ENCODE data around the gene RNASEH2C. TPM values are rescaled to one million over a fixed set of nuclear protein-coding genes. Genes with fewer than 3 reads are reported as not detected.
"Not testable (repeated sequence)": the region's sequence is repeated elsewhere in the genome, so short reads cannot be mapped to it uniquely, and the experiment has no call there.

Gene RNASEH2C
- total and polyA plus RNA-seq, 2 of the 4 experiments (the other 2 are of a cell fraction) = 34.8 to 40.0 TPM

DNA sequence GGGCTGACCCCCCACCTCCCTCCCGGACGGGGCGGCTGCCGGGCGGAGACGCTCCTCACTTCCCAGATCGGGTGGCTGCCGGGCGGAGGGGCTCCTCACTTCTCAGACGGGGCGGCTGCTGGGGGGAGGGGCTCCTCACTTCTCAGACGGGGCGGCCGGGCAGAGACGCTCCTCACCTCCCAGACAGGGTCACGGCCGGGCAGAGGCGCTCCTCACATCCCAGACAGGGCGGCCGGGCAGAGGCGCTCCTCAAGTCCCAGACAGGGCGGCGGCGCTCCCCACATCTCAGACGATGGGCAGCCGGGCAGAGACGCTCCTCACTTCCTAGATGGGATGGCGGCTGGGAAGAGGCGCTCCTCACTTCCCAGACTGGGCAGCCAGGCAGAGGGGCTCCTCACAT lies 42.2 kb upstream of the RNASEH2C start:
- POLR2A ChIA-PET (ENCODE audit: unreplicated experiment) = not testable (repeated sequence)

DNA sequence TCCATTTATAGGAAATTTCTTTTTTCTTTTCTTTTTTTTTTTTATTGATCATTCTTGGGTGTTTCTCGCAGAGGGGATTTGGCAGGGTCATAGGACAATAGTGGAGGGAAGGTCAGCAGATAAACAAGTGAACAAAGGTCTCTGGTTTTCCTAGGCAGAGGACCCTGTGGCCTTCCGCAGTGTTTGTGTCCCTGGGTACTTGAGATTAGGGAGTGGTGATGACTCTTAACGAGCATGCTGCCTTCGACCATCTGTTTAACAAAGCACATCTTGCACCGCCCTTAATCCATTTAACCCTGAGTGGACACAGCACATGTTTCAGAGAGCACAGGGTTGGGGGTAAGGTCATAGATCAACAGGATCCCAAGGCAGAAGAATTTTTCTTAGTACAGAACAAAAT lies 41.6 kb upstream of the RNASEH2C start:
- H3K4me2 ChIP-seq (ENCODE audit: low read depth, low read length); H3K9ac ChIP-seq (ENCODE audit: low read depth, low read length); H2AK9ac ChIP-seq (replicated peaks; ENCODE audit: low read depth, low read length, poor library complexity); in situ Hi-C loops (cut with MboI; ENCODE audit: low sequenced_read_pairs); DNase-seq; H3K27ac ChIP-seq (ENCODE audit: insufficient read depth, low read length); H2BK120ac ChIP-seq (ENCODE audit: low read depth, low read length); H2AK5ac ChIP-seq (ENCODE audit: low read depth, low read length); CTCF ChIA-PET; H3K4ac ChIP-seq (ENCODE audit: low read depth, low read length); H2BK5ac ChIP-seq (ENCODE audit: low read depth, low read length, poor library complexity, severe bottlenecking); H3K79me1 ChIP-seq (ENCODE audit: low read depth in 1 of 2, low read length in 2 of 2); H3K18ac ChIP-seq (ENCODE audit: low read depth, low read length); H2BK15ac ChIP-seq (ENCODE audit: low read depth, low read length); H3K4me3 ChIP-seq (ENCODE audit: insufficient read depth, low read depth, low read length); H3K14ac ChIP-seq (replicated peaks; ENCODE audit: low read depth, low read length); H3K9me1 ChIP-seq (ENCODE audit: insufficient read depth, low read length); H3K27me3 ChIP-seq (ENCODE audit: control insufficient read depth, insufficient read depth, low read length); H3K4me1 ChIP-seq (ENCODE audit: control insufficient read depth, insufficient read depth, low read length); BruUV-seq (replicated peaks); H4K8ac ChIP-seq (ENCODE audit: low read depth in 2 of 2, low read length in 2 of 2); POLR2A ChIA-PET (ENCODE audit: unreplicated experiment); H3K23ac ChIP-seq (ENCODE audit: low read depth, low read length); H3K36me3 ChIP-seq (ENCODE audit: control insufficient read depth, insufficient read depth, low read length); H2BK20ac ChIP-seq (ENCODE audit: low read depth, low read length); dilution Hi-C loops (cut with HindIII; ENCODE audit: low sequenced_read_pairs, unreplicated experiment); H4K20me1 ChIP-seq (ENCODE audit: insufficient read depth, low read length); H3K56ac ChIP-seq (ENCODE audit: extremely low read depth, insufficient read depth, low read length); H4K5ac ChIP-seq (ENCODE audit: low read depth, low read length); ATAC-seq (ENCODE audit: low read depth); H4K91ac ChIP-seq (ENCODE audit: insufficient read depth, low read depth, low read length); H3K9me3 ChIP-seq (ENCODE audit: control insufficient read depth, insufficient read depth, low read length); H2AFZ ChIP-seq (replicated peaks; ENCODE audit: low read length, poor library complexity): not testable (repeated sequence)
- no CpG with 5 or more reads among the region's 5 CpGs for WGBS, 2 experiments (ENCODE audit: extremely low coverage in 2 of 2, insufficient read length in 1 of 2)
- intact Hi-C loops (cut with micrococcal nuclease) = loop anchor here (10.0 kb wide), 1 partner anchor 67 kb away; no protein-coding TSS in a partner anchor

More for the DNA sequence above, 42.2 kb upstream of the RNASEH2C start:
- DNase-seq; H2AK5ac ChIP-seq (ENCODE audit: low read depth, low read length); H3K79me1 ChIP-seq (ENCODE audit: low read depth in 1 of 2, low read length in 2 of 2); in situ Hi-C loops (cut with MboI; ENCODE audit: low sequenced_read_pairs); H3K36me3 ChIP-seq (ENCODE audit: control insufficient read depth, insufficient read depth, low read length); dilution Hi-C loops (cut with HindIII; ENCODE audit: low sequenced_read_pairs, unreplicated experiment); H3K9me1 ChIP-seq (ENCODE audit: insufficient read depth, low read length); H4K8ac ChIP-seq (ENCODE audit: low read depth in 2 of 2, low read length in 2 of 2); H3K9ac ChIP-seq (ENCODE audit: low read depth, low read length); H2AK9ac ChIP-seq (replicated peaks; ENCODE audit: low read depth, low read length, poor library complexity); H3K4me2 ChIP-seq (ENCODE audit: low read depth, low read length); H3K27ac ChIP-seq (ENCODE audit: insufficient read depth, low read length); H3K56ac ChIP-seq (ENCODE audit: extremely low read depth, insufficient read depth, low read length); ATAC-seq (ENCODE audit: low read depth); H4K5ac ChIP-seq (ENCODE audit: low read depth, low read length); H3K4me3 ChIP-seq (ENCODE audit: insufficient read depth, low read depth, low read length); H3K23ac ChIP-seq (ENCODE audit: low read depth, low read length); H2BK20ac ChIP-seq (ENCODE audit: low read depth, low read length); H3K27me3 ChIP-seq (ENCODE audit: control insufficient read depth, insufficient read depth, low read length); H3K4me1 ChIP-seq (ENCODE audit: control insufficient read depth, insufficient read depth, low read length); BruUV-seq (replicated peaks); H3K14ac ChIP-seq (replicated peaks; ENCODE audit: low read depth, low read length); H4K91ac ChIP-seq (ENCODE audit: insufficient read depth, low read depth, low read length); H2AFZ ChIP-seq (replicated peaks; ENCODE audit: low read length, poor library complexity); H2BK5ac ChIP-seq (ENCODE audit: low read depth, low read length, poor library complexity, severe bottlenecking); H4K20me1 ChIP-seq (ENCODE audit: insufficient read depth, low read length); H2BK15ac ChIP-seq (ENCODE audit: low read depth, low read length); H3K4ac ChIP-seq (ENCODE audit: low read depth, low read length); CTCF ChIA-PET; H3K9me3 ChIP-seq (ENCODE audit: control insufficient read depth, insufficient read depth, low read length); H2BK120ac ChIP-seq (ENCODE audit: low read depth, low read length); H3K18ac ChIP-seq (ENCODE audit: low read depth, low read length): not testable (repeated sequence)
- WGBS, 2 experiments (ENCODE audit: extremely low coverage in 2 of 2, insufficient read length in 1 of 2) = no CpG with 5 or more reads among the region's 29 CpGs
- intact Hi-C loops (cut with micrococcal nuclease) = loop anchor here (10.0 kb wide), 1 partner anchor 68 kb away; no protein-coding TSS in a partner anchor

Data from IMR-90 (cell line).